A673 (cell line): ENCODE results near the gene GPHN.

Source experiments
- CTCF ChIP-seq: fragments of 300-800, 200-600 bp; sonication (generic); conservative IDR thresholded peaks from 2 replicates; pipeline ENCODE4 v1.5.1; 2017; ENCODE audit warnings: low read depth, mild to moderate bottlenecking, antibody characterized with exemption, low read length, moderate library complexity, mixed read lengths
- EZH2 ChIP-seq: fragments of 200-600 bp; sonication (generic); IDR thresholded peaks from 2 replicates; pipeline ENCODE4 v1.6.1; 2017; ENCODE audit warnings: borderline replicate concordance, low read depth, mild to moderate bottlenecking, mixed read lengths, antibody characterized with exemption, low read length; ENCODE audit not compliant: poor library complexity, severe bottlenecking

DNA sequence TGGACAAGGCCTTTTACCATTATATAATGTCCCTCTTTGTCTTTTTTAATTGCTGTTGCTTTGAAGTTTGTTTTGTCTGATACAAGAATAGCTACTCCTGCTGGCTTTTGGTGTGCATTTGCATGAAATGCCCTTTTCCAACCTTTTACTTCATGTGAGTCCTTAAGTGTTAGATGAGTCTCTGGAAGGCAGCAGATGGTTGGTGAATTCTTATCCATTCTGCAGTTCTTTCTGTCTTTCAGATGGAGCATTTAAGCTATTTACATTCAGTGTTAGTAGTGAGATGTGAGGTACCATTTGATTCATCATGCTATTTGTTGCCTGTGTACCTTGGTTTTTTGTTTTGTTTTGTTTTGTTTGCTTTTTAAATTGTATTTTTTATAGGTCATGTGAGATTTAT is 208.3 kb downstream of the GPHN start:
- no peak for TF ChIP-seq CTCF
- TF ChIP-seq EZH2 = no peak
